ENCODE results near the gene ZNRD2.

DNA sequence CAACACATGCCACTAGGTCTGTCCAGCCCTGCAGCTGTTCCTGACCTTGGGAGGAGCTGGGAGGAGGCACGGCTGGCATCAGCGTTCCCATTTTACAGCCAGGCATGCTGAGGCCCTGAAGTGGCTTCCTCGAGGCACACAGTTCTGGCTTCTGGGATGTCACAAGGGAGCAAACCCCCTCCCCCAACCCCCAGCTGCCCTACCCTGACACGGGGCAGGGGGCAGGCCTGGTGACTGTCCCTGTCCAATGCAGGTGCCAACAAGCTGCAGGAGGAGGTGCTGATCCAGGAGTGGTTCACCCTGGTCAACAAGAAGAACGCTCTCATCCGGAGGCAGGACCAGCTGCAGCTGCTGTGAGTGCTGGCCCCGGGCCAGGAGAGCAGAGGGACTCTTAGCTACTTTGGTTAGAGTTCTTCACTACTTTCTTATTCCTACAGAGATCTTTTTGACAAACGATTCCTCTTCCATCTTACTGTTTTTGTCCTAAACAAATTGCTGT is 20.0 kb downstream of the ZNRD2 start:
- no peak for TF ChIP-seq CTCF (conservative IDR thresholded peaks at IDR 0.05; ENCODE audit: low read depth, low read length)
- no peak for TF ChIP-seq EZH2 (IDR thresholded peaks at IDR 0.05; ENCODE audit: low read length, unreplicated experiment)
